IMR-90 (cell line): Measurements from ENCODE around the gene TMEM200A. TPM values are rescaled to one million over a fixed set of nuclear protein-coding genes. Genes with fewer than 3 reads are reported as not detected.

Experiments used
- ATAC-seq: fragments of 200-7000 bp; cut with Tn5 transposase; 2 replicates; pipeline ENCODE4 v1.9.1; 2020; ENCODE audit warnings: low read depth, mild to moderate bottlenecking, moderate library complexity
- BruUV-seq: library from RNA; stranded (reverse); fragments of 400-500 nt; replicated peaks from 2 replicates; lab custom pipeline; 2021; lab: Mats Ljungman, UMichigan
- CTCF ChIA-PET: fragments of 300-600 bp; formaldehyde crosslinking; extraction: SDS; loops from one replicate; lab custom pipeline; 2021; ENCODE audit warnings: antibody characterized with exemption; lab: Yijun Ruan, JAX
- POLR2A ChIA-PET: fragments of 300-600 bp; sonication (Branson Sonifier 250); formaldehyde crosslinking; loops from one replicate; lab custom pipeline; 2022; ENCODE audit warnings: antibody characterized with exemption; ENCODE audit not compliant: unreplicated experiment; lab: Charles Lee
- DNase-seq: peaks from one replicate; pipeline ENCODE4 v3.0.0; 2013
- H2AFZ ChIP-seq: replicated peaks from 2 replicates; pipeline ENCODE3; 2013; ENCODE audit warnings: low read length, mild to moderate bottlenecking; ENCODE audit not compliant: poor library complexity
- H2AK5ac ChIP-seq: 2 replicates; pipeline ENCODE4 v1.6.1; 2013; ENCODE audit warnings: low read depth, low read length, inconsistent platforms
- H2AK9ac ChIP-seq: replicated peaks from 2 replicates; pipeline ENCODE3; 2013; ENCODE audit warnings: mild to moderate bottlenecking, low read depth, low read length, moderate library complexity; ENCODE audit not compliant: poor library complexity
- H2BK120ac ChIP-seq: 2 replicates; pipeline ENCODE4 v1.6.1; 2013; ENCODE audit warnings: low read depth, low read length, inconsistent platforms
- H2BK15ac ChIP-seq: 3 replicates; pipeline ENCODE4 v1.6.1; 2013; ENCODE audit warnings: low read depth, low read length, inconsistent platforms
- H2BK20ac ChIP-seq: 2 replicates; pipeline ENCODE4 v1.6.1; 2013; ENCODE audit warnings: low read depth, mild to moderate bottlenecking, inconsistent platforms, low read length, moderate library complexity
- H2BK5ac ChIP-seq: 2 replicates; pipeline ENCODE4 v1.6.1; 2013; ENCODE audit warnings: mild to moderate bottlenecking, low read depth, low read length, inconsistent platforms; ENCODE audit not compliant: poor library complexity, severe bottlenecking
- H3K14ac ChIP-seq: replicated peaks from 2 replicates; pipeline ENCODE4 v1.6.1; 2013; ENCODE audit warnings: low read depth, low read length, inconsistent platforms
- H3K18ac ChIP-seq: 2 replicates; pipeline ENCODE4 v1.6.1; 2013; ENCODE audit warnings: low read depth, low read length, control low read depth
- H3K23ac ChIP-seq: 2 replicates; pipeline ENCODE4 v1.6.1; 2013; ENCODE audit warnings: low read depth, low read length, inconsistent platforms
- H3K27ac ChIP-seq: 2 replicates; pipeline ENCODE4 v1.5.1; 2013; ENCODE audit warnings: mild to moderate bottlenecking, control low read depth, low read length; ENCODE audit not compliant: insufficient read depth
- H3K27me3 ChIP-seq: 2 replicates; pipeline ENCODE4 v1.6.1; 2013; ENCODE audit warnings: low read length; ENCODE audit not compliant: control insufficient read depth, insufficient read depth
- H3K36me3 ChIP-seq: 2 replicates; pipeline ENCODE4 v1.6.1; 2013; ENCODE audit warnings: low read length, mixed read lengths; ENCODE audit not compliant: control insufficient read depth, insufficient read depth
- H3K4ac ChIP-seq: 2 replicates; pipeline ENCODE4 v1.6.1; 2013; ENCODE audit warnings: low read depth, low read length, inconsistent platforms
- H3K4me1 ChIP-seq: 2 replicates; pipeline ENCODE4 v1.6.1; 2013; ENCODE audit warnings: low read length, mixed read lengths; ENCODE audit not compliant: control insufficient read depth, insufficient read depth
- H3K4me2 ChIP-seq: 2 replicates; pipeline ENCODE4 v1.6.1; 2013; ENCODE audit warnings: low read depth, mild to moderate bottlenecking, control low read depth, low read length, moderate library complexity
- H3K4me3 ChIP-seq: 2 replicates; pipeline ENCODE4 v1.5.1; 2013; ENCODE audit warnings: low read depth, mild to moderate bottlenecking, control low read depth, low read length, moderate library complexity; ENCODE audit not compliant: insufficient read depth
- H3K56ac ChIP-seq: 2 replicates; pipeline ENCODE4 v1.6.1; 2013; ENCODE audit warnings: low read length, inconsistent platforms; ENCODE audit not compliant: insufficient read depth; ENCODE audit errors: extremely low read depth
- H3K79me1 ChIP-seq, 2 experiments: 2 replicates each; pipeline ENCODE4 v1.6.1; 2013; ENCODE audit warnings: low read length in 2 of 2, inconsistent platforms in 1 of 2, low read depth in 1 of 2
- H3K9ac ChIP-seq: 2 replicates; pipeline ENCODE4 v1.6.1; 2013; ENCODE audit warnings: low read depth, low read length, control low read depth
- H3K9me1 ChIP-seq: 2 replicates; pipeline ENCODE4 v1.6.1; 2013; ENCODE audit warnings: low read length, inconsistent platforms; ENCODE audit not compliant: insufficient read depth
- H3K9me3 ChIP-seq: 2 replicates; pipeline ENCODE4 v1.6.1; 2013; ENCODE audit warnings: low read length; ENCODE audit not compliant: control insufficient read depth, insufficient read depth
- H4K20me1 ChIP-seq: 2 replicates; pipeline ENCODE4 v1.6.1; 2013; ENCODE audit warnings: low read length, inconsistent platforms; ENCODE audit not compliant: insufficient read depth
- H4K5ac ChIP-seq: 2 replicates; pipeline ENCODE4 v1.6.1; 2013; ENCODE audit warnings: mild to moderate bottlenecking, low read depth, low read length, control low read depth
- H4K8ac ChIP-seq, 2 experiments: 2 replicates each; pipeline ENCODE4 v1.6.1; 2013; ENCODE audit warnings: low read depth in 2 of 2, low read length in 2 of 2, control low read depth in 1 of 2, inconsistent platforms in 1 of 2
- H4K91ac ChIP-seq: 2 replicates; pipeline ENCODE4 v1.6.1; 2013; ENCODE audit warnings: low read depth, low read length, inconsistent platforms; ENCODE audit not compliant: insufficient read depth
- BHLHE40 ChIP-seq: fragments of 150-350 bp; IDR thresholded peaks from 2 replicates; pipeline ENCODE4 v1.6.1; 2016; ENCODE audit warnings: mild to moderate bottlenecking, low read depth, low read length
- CEBPB ChIP-seq: IDR thresholded peaks from 2 replicates; pipeline ENCODE4 v1.6.1; 2012; ENCODE audit warnings: low read depth, low read length, improper control_type of control experiment
- CHD1 ChIP-seq: IDR thresholded peaks from 2 replicates; pipeline ENCODE4 v1.6.1; 2012; ENCODE audit warnings: low read depth, low read length, improper control_type of control experiment
- FOS ChIP-seq: fragments of 150-350 bp; IDR thresholded peaks from 2 replicates; pipeline ENCODE4 v1.6.1; 2016; ENCODE audit warnings: low read depth, low read length
- MAFK ChIP-seq: IDR thresholded peaks from 2 replicates; pipeline ENCODE4 v1.6.1; 2012; ENCODE audit warnings: low read depth, low read length, improper control_type of control experiment
- MXI1 ChIP-seq: IDR thresholded peaks from 2 replicates; pipeline ENCODE4 v1.6.1; 2012; ENCODE audit warnings: low read depth, mild to moderate bottlenecking, low read length, moderate library complexity, borderline replicate concordance
- POLR2A ChIP-seq: IDR thresholded peaks from 2 replicates; pipeline ENCODE4 v1.6.1; 2012; ENCODE audit warnings: mild to moderate bottlenecking, low read depth, low read length
- RCOR1 ChIP-seq: IDR thresholded peaks from 2 replicates; pipeline ENCODE4 v1.6.1; 2012; ENCODE audit warnings: mild to moderate bottlenecking, low read length, improper control_type of control experiment; ENCODE audit not compliant: insufficient replicate concordance
- SMC3 ChIP-seq: fragments of 150-350 bp; IDR thresholded peaks from 2 replicates; pipeline ENCODE4 v1.6.1; 2016; ENCODE audit warnings: low read depth, mild to moderate bottlenecking, antibody characterized with exemption, low read length, moderate library complexity
- WGBS, 2 experiments: methylation state at CpG; one replicate each; pipeline versions ENCODE4 v1.1.5 to v1.1.7; 2013; ENCODE audit warnings: missing lambda C conversion rate in 2 of 2; ENCODE audit not compliant: insufficient read length in 1 of 2; ENCODE audit errors: extremely low coverage in 2 of 2; 5-methylcytosine and 5-hydroxymethylcytosine counted together
- dilution Hi-C: fragments of 300-500 bp; cut with HindIII; formaldehyde crosslinking; loops from one replicate; pipeline ENCODE4 v1.14.3; 2018; ENCODE audit warnings: low sequenced_read_pairs; ENCODE audit not compliant: unreplicated experiment
- in situ Hi-C: fragments of 300-500 bp; cut with MboI; formaldehyde crosslinking; loops from 3 replicates; pipeline ENCODE4 v1.14.3; 2019; ENCODE audit warnings: low sequenced_read_pairs, inconsistent platforms, mixed read lengths
- intact Hi-C: fragments of 100-400 bp; cut with micrococcal nuclease; formaldehyde crosslinking; loops from 2 replicates; pipeline ENCODE4 v1.10.0; 2022
- polyA plus RNA-seq, 3 experiments: library from polyadenylated mRNA; depleted of rRNA; stranded (reverse); fragments of >200 nt; gene quantifications; 2 replicates each; pipeline ENCODE4 v1.2.3, GENCODE V29; 2012; ENCODE audit warnings: low replicate concordance in 1 of 3
- total RNA-seq: library from RNA; depleted of rRNA; stranded (reverse); fragments of >200 nt; gene quantifications from 2 replicates; pipeline ENCODE4 v1.2.3, GENCODE V29; 2012

Gene TMEM200A
- total and polyA plus RNA-seq, 2 of the 4 experiments (the other 2 are of a cell fraction): 22.8 to 37.1 TPM

DNA sequence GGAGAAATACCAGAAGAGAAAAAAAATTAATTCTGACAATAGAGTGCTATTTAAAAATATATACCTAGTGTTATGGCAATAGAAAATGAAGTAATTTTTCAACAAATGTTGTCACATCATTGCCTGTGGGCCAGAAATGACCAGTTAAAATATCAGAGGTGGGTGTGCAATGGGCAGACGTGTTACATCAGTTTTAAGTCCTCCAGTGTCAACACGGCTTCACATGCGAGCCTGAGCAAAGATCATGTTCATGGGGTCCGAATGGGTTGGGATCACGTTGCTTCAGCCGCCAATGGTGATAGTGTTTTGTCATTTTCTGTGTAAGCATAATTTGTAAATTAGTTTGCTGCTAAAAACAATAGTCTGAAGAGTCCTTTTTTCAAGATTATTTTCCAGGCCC is 27.5 kb downstream of the TMEM200A start:
- no peaks in the 10 kb centered on the region for H3K9me1 ChIP-seq
- ATAC-seq (no peak), DNase-seq (no peak)
- no peak overlapping the region for H4K91ac ChIP-seq
- POLR2A ChIA-PET: no interaction called here
- no peak overlapping the region for H4K8ac ChIP-seq
- H3K9me3 ChIP-seq: no peaks in the 10 kb centered on the region
- H2BK120ac ChIP-seq: no peak overlapping the region
- 0 out of 2 replicates have a peak overlapping the region, but pooled peaks have one; percentile 7 for H2AK5ac ChIP-seq
- no peaks in the 10 kb centered on the region for H3K27me3 ChIP-seq
- H3K27ac ChIP-seq: no peak overlapping the region
- TF ChIP-seq CEBPB: no peak
- no peak for TF ChIP-seq RCOR1
- no peak for TF ChIP-seq SMC3
- TF ChIP-seq BHLHE40: no peak
- no peak for TF ChIP-seq MAFK
- no peak for TF ChIP-seq MXI1
- no peak for TF ChIP-seq CHD1
- TF ChIP-seq FOS: no peak
- TF ChIP-seq POLR2A: no peak
- H3K4me1 ChIP-seq: no peaks in the 10 kb centered on the region; the same call in 1 of the 2 replicates
- no peak overlapping the region for H3K56ac ChIP-seq
- CTCF ChIA-PET: no interaction called here
- peaks cover 9 to 33% of the 10 kb centered on the region in 2 experiments; a peak in 3 of 4 replicates for H3K79me1 ChIP-seq
- H2BK5ac ChIP-seq: no peak overlapping the region
- in situ Hi-C loops: no loop called here
- no peak overlapping the region for H3K18ac ChIP-seq
- dilution Hi-C loops: no loop called here
- no peak overlapping the region for H2BK20ac ChIP-seq
- no peak overlapping the region for H3K4me3 ChIP-seq
- no peak overlapping the region for H2AK9ac ChIP-seq
- H3K9ac ChIP-seq: no peak overlapping the region
- H3K4ac ChIP-seq: no peak overlapping the region
- no peak overlapping the region for H3K4me2 ChIP-seq
- H2BK15ac ChIP-seq: no peak overlapping the region
- H3K14ac ChIP-seq: no peak overlapping the region
- 75% methylated on average over 4 of the region's 6 CpGs; no CpG with 5 or more reads in 1 of the 2 experiments for WGBS, 2 experiments
- no peak overlapping the region for H2AFZ ChIP-seq
- no peaks in the 10 kb centered on the region for H3K36me3 ChIP-seq
- no TSS peak for BruUV-seq
- intact Hi-C loops: no loop called here
- H3K23ac ChIP-seq: no peak overlapping the region
- no peak overlapping the region for H4K5ac ChIP-seq
- H4K20me1 ChIP-seq: no peaks in the 10 kb centered on the region
